Uterus (tissue), 2 donors: Measurements from ENCODE around the gene CD300H.

ENCODE experiments used
- CTCF ChIP-seq, 4 experiments: fragments of 200-600 bp in 2 of 4; fragments of 450-650 bp in 2 of 4; sonication (generic) in 2 of 4; IDR thresholded peaks; one replicate each; pipeline ENCODE4 v1.5.1; 2016 to 2019; ENCODE audit warnings: antibody characterized with exemption in 4 of 4, mild to moderate bottlenecking in 2 of 4, moderate library complexity in 1 of 4
- POLR2A ChIP-seq, 2 donors: fragments of 450-650 bp; IDR thresholded peaks; one replicate each; pipeline ENCODE4 v1.6.1; 2016; ENCODE audit warnings: antibody characterized with exemption in 2 of 2, mild to moderate bottlenecking in 1 of 2, moderate library complexity in 1 of 2

- TF ChIP-seq CTCF (IDR thresholded peaks at IDR 0.05) (no peak), POLR2A (IDR thresholded peaks at IDR 0.05) (no peak)
Observed at GRCh38 chr17:74520790-74521480, 46.4 kb downstream of the CD300H start.
